ENCODE results near the gene RUNDC1. TPM values are rescaled to one million over a fixed set of nuclear protein-coding genes. Genes with fewer than 3 reads are reported as not detected.

RUNDC1 gene
- total RNA-seq (10 to 100 TPM; 12.2 to 21.4 (median 19.4) TPM), polyA plus RNA-seq (10 to 100 TPM; 13.2 to 17.0 TPM), total RNA-seq (25.4 reads per million, percentile 56 among the genes with 10 or more reads in this experiment)

- Histone ChIP-seq H3K4me1 (ENCODE audit: control insufficient read depth in 2 of 2, insufficient read depth in 2 of 2, low read length in 2 of 2) (peaks cover 4 to 16% of the 10 kb centered on the region in 2 donors), H3K9me3 (ENCODE audit: control insufficient read depth in 2 of 3, low read length in 3 of 3) (no peaks in the 10 kb centered on the region), H3K36me3 (ENCODE audit: control insufficient read depth in 2 of 3, insufficient read depth in 3 of 3, low read length in 3 of 3) (peaks cover 0 to 6% (median 0%) of the 10 kb centered on the region in 3 experiments), H3K27ac (ENCODE audit: low read depth, low read length) (peak within 1 kb of the TSS; percentile 84), H3K4me3 (ENCODE audit: low read length) (peak within 1 kb of the TSS; percentile 81), H3K27me3 (ENCODE audit: control insufficient read depth in 2 of 2, insufficient read depth in 2 of 2, low read length in 2 of 2) (no peaks in the 10 kb centered on the region)
- DNase-seq (peak; percentile 81 to 93 (median 87)), ATAC-seq (peak; percentile 93)
- ChIA-PET CTCF (no interaction called here), POLR2A (interaction anchor here (0.9 to 2.1 kb wide), 3 partner anchors 18 to 380 kb away, joined by 3 to 9 read pairs (median 3); partner anchors contain the start of gene RPL27)
- H3K27me3 Mint-ChIP-seq = no peaks in the 10 kb centered on the region
- no peaks in the 10 kb centered on the region for H3K9me3 Mint-ChIP-seq
- H3K4me3 Mint-ChIP-seq = peak within 1 kb of the TSS; percentile 96 to 99 (median 98)
- H3K36me3 Mint-ChIP-seq = peaks cover 0 to 10% (median 5%) of the 10 kb centered on the region in 5 donors
- peak within 1 kb of the TSS; percentile 83 to 98 (median 94) for H3K27ac Mint-ChIP-seq
- intact Hi-C loops (cut with micrococcal nuclease) = loop anchor here (1.0 to 2.0 kb wide), 8 partner anchors 16 to 503 kb away; partner anchors contain the start of genes AARSD1 (in 2 of the 2), RPL27 (in 2 of the 2), BECN1 (in 1 of the 2) and DHX8 (in 1 of the 2)
- H3K4me1 Mint-ChIP-seq = peaks cover 25 to 40% (median 36%) of the 10 kb centered on the region in 7 donors
Measured at GRCh38 chr17:42980274-42980765, at the start of gene RUNDC1. Gene RUNDC1 (plus strand): TSS chr17:42980565. CDS start chr17:42980577, 12 bp downstream.

GRCh38 chr17:42937712-42938596 is 42.4 kb upstream of the RUNDC1 start:
- Histone ChIP-seq H3K4me1 (ENCODE audit: control insufficient read depth in 2 of 2, insufficient read depth in 2 of 2, low read length in 2 of 2) (no peaks in the 10 kb centered on the region), H3K4me3 (ENCODE audit: low read length) (no peak overlapping the region), H3K9me3 (ENCODE audit: control insufficient read depth in 2 of 3, low read length in 3 of 3) (no peaks in the 10 kb centered on the region), H3K27ac (ENCODE audit: low read depth, low read length) (no peak overlapping the region), H3K36me3 (ENCODE audit: control insufficient read depth in 2 of 3, insufficient read depth in 3 of 3, low read length in 3 of 3) (no peaks in the 10 kb centered on the region), H3K27me3 (ENCODE audit: control insufficient read depth in 2 of 2, insufficient read depth in 2 of 2, low read length in 2 of 2) (no peaks in the 10 kb centered on the region)
- Mint-ChIP-seq H3K36me3 (no peaks in the 10 kb centered on the region), H3K4me1 (peaks cover 0 to 2% (median 0%) of the 10 kb centered on the region in 7 donors), H3K27ac (no peak overlapping the region), H3K4me3 (no peak overlapping the region), H3K9me3 (no peaks in the 10 kb centered on the region), H3K27me3 (peaks cover 0 to 17% (median 0%) of the 10 kb centered on the region in 5 donors)
- POLR2A ChIA-PET = no interaction called here
- DNase-seq (peak in 5 of 9 donors; percentile 2 to 23 (median 9)), ATAC-seq (peak; percentile 48)
- CTCF ChIA-PET = no interaction called here
- intact Hi-C loops (cut with micrococcal nuclease) = no loop called here

- H3K27me3 Mint-ChIP-seq = peaks cover 0 to 5% (median 0%) of the 10 kb centered on the region in 5 donors
- no peak overlapping the region for H3K4me3 ChIP-seq (ENCODE audit: low read length)
- no peaks in the 10 kb centered on the region for H3K9me3 ChIP-seq (ENCODE audit: control insufficient read depth in 2 of 3, low read length in 3 of 3)
- peaks cover under 1 to 6% (median 4%) of the 10 kb centered on the region in 5 donors for H3K36me3 Mint-ChIP-seq
- ATAC-seq = no peak
- no peak overlapping the region for H3K27ac Mint-ChIP-seq
- ChIA-PET CTCF (no interaction called here), POLR2A (no interaction called here)
- no peak overlapping the region for H3K4me3 Mint-ChIP-seq
- H3K36me3 ChIP-seq (ENCODE audit: control insufficient read depth in 2 of 3, insufficient read depth in 3 of 3, low read length in 3 of 3) = peaks cover 0 to 8% (median under 1%) of the 10 kb centered on the region in 3 experiments
- H3K4me1 Mint-ChIP-seq = no peaks in the 10 kb centered on the region
- no peaks in the 10 kb centered on the region for H3K9me3 Mint-ChIP-seq
- intact Hi-C loops (cut with micrococcal nuclease) = no loop called here
- no peak for DNase-seq
- H3K4me1 ChIP-seq (ENCODE audit: control insufficient read depth in 2 of 2, insufficient read depth in 2 of 2, low read length in 2 of 2) = no peaks in the 10 kb centered on the region
- no peaks in the 10 kb centered on the region for H3K27me3 ChIP-seq (ENCODE audit: control insufficient read depth in 2 of 2, insufficient read depth in 2 of 2, low read length in 2 of 2)
- H3K27ac ChIP-seq (ENCODE audit: low read depth, low read length) = no peak overlapping the region
Measured at GRCh38 chr17:42944211-42944610, 36.2 kb upstream of the RUNDC1 start.

GRCh38 chr17:42946812-42947211 is 33.6 kb upstream of the RUNDC1 start:
- peaks cover 5 to 23% (median 8%) of the 10 kb centered on the region in 5 donors for H3K36me3 Mint-ChIP-seq
- no peaks in the 10 kb centered on the region for H3K4me1 Mint-ChIP-seq
- intact Hi-C loops (cut with micrococcal nuclease) = no loop called here
- no peaks in the 10 kb centered on the region for H3K27me3 Mint-ChIP-seq
- H3K27me3 ChIP-seq (ENCODE audit: control insufficient read depth in 2 of 2, insufficient read depth in 2 of 2, low read length in 2 of 2) = no peaks in the 10 kb centered on the region
- no peaks in the 10 kb centered on the region for H3K9me3 ChIP-seq (ENCODE audit: control insufficient read depth in 2 of 3, low read length in 3 of 3)
- H3K36me3 ChIP-seq (ENCODE audit: control insufficient read depth in 2 of 3, insufficient read depth in 3 of 3, low read length in 3 of 3) = peaks cover 0 to 32% (median 4%) of the 10 kb centered on the region in 3 experiments
- POLR2A ChIA-PET = interaction anchor here (0.6 kb wide), 1 partner anchor 523 kb away, joined by 3 read pairs; no protein-coding TSS in a partner anchor
- no peak overlapping the region for H3K27ac ChIP-seq (ENCODE audit: low read depth, low read length)
- ATAC-seq (no peak), DNase-seq (no peak)
- no peak overlapping the region for H3K4me3 Mint-ChIP-seq
- CTCF ChIA-PET = no interaction called here
- peak overlapping the region in 2 of 9 donors; percentile 4 to 43 for H3K27ac Mint-ChIP-seq
- H3K4me3 ChIP-seq (ENCODE audit: low read length) = no peak overlapping the region
- H3K9me3 Mint-ChIP-seq = no peaks in the 10 kb centered on the region
- no peaks in the 10 kb centered on the region for H3K4me1 ChIP-seq (ENCODE audit: control insufficient read depth in 2 of 2, insufficient read depth in 2 of 2, low read length in 2 of 2)

DNA sequence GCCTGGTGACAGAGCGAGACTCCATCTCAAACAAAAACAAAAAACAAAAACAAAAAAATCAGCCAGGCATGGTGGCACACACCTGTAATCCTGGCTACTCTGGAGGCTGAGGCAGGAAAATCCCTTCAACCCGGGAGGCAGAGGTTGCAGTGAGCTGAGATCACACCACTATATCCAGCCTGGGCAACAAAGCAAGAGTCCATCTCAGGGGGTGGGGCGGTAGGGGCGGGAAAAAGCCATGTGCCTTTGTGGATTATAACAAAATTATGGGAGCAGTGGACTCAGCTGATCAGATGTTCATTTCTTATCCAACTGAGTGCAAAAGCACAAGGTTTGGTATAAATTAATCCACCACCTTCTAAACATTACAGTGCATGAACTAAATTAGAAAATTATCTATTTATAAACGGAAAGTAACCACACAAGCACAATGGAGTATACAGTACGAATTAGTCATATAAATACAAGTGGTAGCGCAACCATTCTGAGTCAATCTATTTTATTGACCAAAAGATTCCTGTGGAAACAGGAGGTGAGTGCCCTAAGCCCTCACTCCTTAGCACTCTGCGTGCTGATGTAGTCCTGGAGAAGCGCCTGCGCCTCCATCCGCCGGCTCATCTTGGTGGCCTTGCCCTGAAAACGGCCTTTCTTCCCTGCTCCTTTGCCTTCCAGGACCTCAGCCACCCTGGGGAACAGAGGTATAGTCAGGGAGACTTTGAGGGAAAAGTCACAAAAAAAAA is 30.2 kb upstream of the RUNDC1 start:
- intact Hi-C loops (cut with micrococcal nuclease) = no loop called here
- ATAC-seq = no peak
- ChIA-PET POLR2A (interaction anchor here (1.0 kb wide), 1 partner anchor 372 kb away, joined by 3 read pairs; no protein-coding TSS in a partner anchor), CTCF (no interaction called here)
- Mint-ChIP-seq H3K9me3 (no peaks in the 10 kb centered on the region), H3K27ac (peak overlapping the region in 1 of 9 donors; percentile 51), H3K36me3 (peaks cover 10 to 44% (median 14%) of the 10 kb centered on the region in 5 donors), H3K27me3 (no peaks in the 10 kb centered on the region), H3K4me3 (no peak overlapping the region), H3K4me1 (no peaks in the 10 kb centered on the region)
- H3K9me3 ChIP-seq (ENCODE audit: control insufficient read depth in 2 of 3, low read length in 3 of 3) = no peaks in the 10 kb centered on the region
- H3K36me3 ChIP-seq (ENCODE audit: control insufficient read depth in 2 of 3, insufficient read depth in 3 of 3, low read length in 3 of 3) = peaks cover 5 to 66% (median 13%) of the 10 kb centered on the region in 3 experiments
- no peak overlapping the region for H3K27ac ChIP-seq (ENCODE audit: low read depth, low read length)
- no peaks in the 10 kb centered on the region for H3K4me1 ChIP-seq (ENCODE audit: control insufficient read depth in 2 of 2, insufficient read depth in 2 of 2, low read length in 2 of 2)
- no peaks in the 10 kb centered on the region for H3K27me3 ChIP-seq (ENCODE audit: control insufficient read depth in 2 of 2, insufficient read depth in 2 of 2, low read length in 2 of 2)
- no peak for DNase-seq
- H3K4me3 ChIP-seq (ENCODE audit: low read length) = no peak overlapping the region

DNA sequence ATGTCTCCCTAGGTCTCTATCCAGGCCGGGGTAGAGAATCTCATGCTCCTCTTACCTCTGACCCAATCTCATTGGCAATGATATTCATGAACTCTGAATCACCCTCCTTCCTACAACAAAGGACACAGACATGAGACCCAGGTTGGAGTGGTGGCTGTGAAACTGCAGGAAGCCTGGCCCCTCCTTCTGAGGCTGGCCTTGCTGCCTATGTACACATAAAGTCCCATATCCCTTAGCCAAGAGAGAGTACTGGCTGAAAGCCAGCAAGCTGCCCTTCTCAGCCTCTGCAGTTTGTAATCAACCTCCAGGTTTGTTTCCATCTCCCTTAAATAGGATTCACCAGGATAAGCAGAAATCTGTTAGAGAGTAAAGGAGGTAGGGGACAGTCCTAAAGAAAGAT is 26.7 kb upstream of the RUNDC1 start:
- Histone ChIP-seq H3K27ac (ENCODE audit: low read depth, low read length) (no peak overlapping the region), H3K4me1 (ENCODE audit: control insufficient read depth in 2 of 2, insufficient read depth in 2 of 2, low read length in 2 of 2) (no peaks in the 10 kb centered on the region), H3K4me3 (ENCODE audit: low read length) (no peak overlapping the region), H3K36me3 (ENCODE audit: control insufficient read depth in 2 of 3, insufficient read depth in 3 of 3, low read length in 3 of 3) (peaks cover 5 to 90% (median 27%) of the 10 kb centered on the region in 3 experiments), H3K9me3 (ENCODE audit: control insufficient read depth in 2 of 3, low read length in 3 of 3) (no peaks in the 10 kb centered on the region), H3K27me3 (ENCODE audit: control insufficient read depth in 2 of 2, insufficient read depth in 2 of 2, low read length in 2 of 2) (no peaks in the 10 kb centered on the region)
- no peak overlapping the region for H3K4me3 Mint-ChIP-seq
- H3K27me3 Mint-ChIP-seq = no peaks in the 10 kb centered on the region
- intact Hi-C loops (cut with micrococcal nuclease) = no loop called here
- no peaks in the 10 kb centered on the region for H3K9me3 Mint-ChIP-seq
- ATAC-seq = no peak
- CTCF ChIA-PET = no interaction called here
- peaks cover 0 to 6% (median 0%) of the 10 kb centered on the region in 7 donors for H3K4me1 Mint-ChIP-seq
- POLR2A ChIA-PET = no interaction called here
- H3K27ac Mint-ChIP-seq = no peak overlapping the region
- DNase-seq = no peak
- H3K36me3 Mint-ChIP-seq = peaks cover 14 to 60% (median 23%) of the 10 kb centered on the region in 5 donors
